ENCODE results near the gene GHR. TPM values are rescaled to one million over a fixed set of nuclear protein-coding genes. Genes with fewer than 3 reads are reported as not detected.

GHR gene
- total and polyA plus RNA-seq, 2 of the 8 experiments (the other 6 are each of a cell fraction or from before 2014, with no cell fraction given) = 0.15 to 0.19 TPM

DNA sequence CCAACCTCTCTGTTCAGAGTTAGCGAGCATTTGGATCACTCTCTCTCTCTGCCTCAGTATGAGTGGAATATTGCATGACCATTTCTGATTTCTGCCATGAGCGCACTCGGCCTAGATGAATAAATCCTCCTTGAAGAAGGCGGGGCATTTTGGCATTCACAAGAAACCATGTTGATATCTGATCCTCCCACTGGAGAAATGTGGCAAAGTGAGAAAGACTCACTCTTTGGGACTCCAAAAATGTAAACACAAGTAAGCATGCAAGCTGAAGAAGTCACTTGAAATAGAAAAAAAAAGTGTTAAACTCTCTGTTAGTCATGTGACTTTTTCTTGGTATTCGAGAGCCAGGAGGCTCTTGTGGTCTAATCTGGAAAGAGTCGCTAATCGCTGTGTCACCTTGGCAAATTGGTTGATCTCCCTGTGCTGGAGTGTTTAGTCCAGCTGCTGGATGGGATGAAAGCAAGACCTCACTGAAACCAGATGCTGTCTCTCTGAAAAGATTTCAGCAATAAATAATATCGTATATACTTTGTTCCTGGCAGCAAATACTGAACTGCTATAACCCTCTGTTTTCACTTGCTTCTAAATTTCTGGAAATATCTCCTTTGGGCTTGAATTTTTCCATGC, 95.5 kb downstream of the GHR start:
- H4K5ac ChIP-seq (ENCODE audit: insufficient read length, low read depth, low read length) = no peak overlapping the region
- H4K91ac ChIP-seq (replicated peaks; ENCODE audit: insufficient read length, low read length) = no peak overlapping the region
- H3K4ac ChIP-seq (replicated peaks; ENCODE audit: insufficient read length, low read depth, low read length) = no peak overlapping the region
- no peak overlapping the region for H4K8ac ChIP-seq (ENCODE audit: extremely low read depth, insufficient read depth, low read length)
- no peak overlapping the region for H2BK120ac ChIP-seq (replicated peaks; ENCODE audit: low read depth, low read length)
- no peaks in the 10 kb centered on the region for H3K79me2 ChIP-seq (ENCODE audit: control insufficient read depth in 1 of 2, insufficient read depth in 2 of 2, low read length in 2 of 2)
- FAIRE-seq (no peak), DNase-seq (ENCODE audit: low read depth in 1 of 2, low spot score in 2 of 2) (no peak)
- ChIA-PET POLR2A (ENCODE audit: partially characterized antibody) (no interaction called here), CTCF (ENCODE audit: partially characterized antibody) (no interaction called here)
- no peak overlapping the region for H2BK12ac ChIP-seq (ENCODE audit: low read depth, low read length)
- no peak overlapping the region for H3K4me2 ChIP-seq (ENCODE audit: insufficient read depth in 1 of 2, low read depth in 2 of 2, low read length in 2 of 2)
- H4K20me1 ChIP-seq (replicated peaks in 1 of 2; ENCODE audit: control insufficient read depth in 1 of 2, insufficient read depth in 2 of 2, low read length in 2 of 2) = no peaks in the 10 kb centered on the region
- no peak overlapping the region for H3K18ac ChIP-seq (ENCODE audit: extremely low read depth, low read length)
- no peaks in the 10 kb centered on the region for H3K79me1 ChIP-seq (ENCODE audit: low read depth, low read length)
- H3K23me2 ChIP-seq (ENCODE audit: low read depth, low read length) = no peaks in the 10 kb centered on the region
- no peak overlapping the region for H2BK20ac ChIP-seq (ENCODE audit: low read length)
- H2AFZ ChIP-seq (ENCODE audit: low read length) = peak overlapping the region; percentile 74; the same call in 1 of the 2 replicates
- TF ChIP-seq GABPA (IDR thresholded peaks at IDR 0.05; ENCODE audit: borderline replicate concordance, insufficient read depth, low read length) = no peak
- TF ChIP-seq CBX5 (IDR thresholded peaks at IDR 0.05; ENCODE audit: low read depth, low read length) = no peak
- no peak overlapping the region for H3K27ac ChIP-seq (ENCODE audit: low read depth, low read length)
- H3K9ac ChIP-seq (replicated peaks in 1 of 4; ENCODE audit: extremely low read depth in 1 of 4, low read depth in 3 of 4, low read length in 3 of 4) = no peak overlapping the region
- no peak overlapping the region for H2BK15ac ChIP-seq (ENCODE audit: low read length)
- no peak overlapping the region for H3K4me3 ChIP-seq (ENCODE audit: extremely low read depth in 1 of 4, insufficient read depth in 2 of 4, low read depth in 3 of 4, low read length in 4 of 4)
- H2BK5ac ChIP-seq (ENCODE audit: low read depth, low read length) = no peak overlapping the region
- WGBS, 2 experiments (ENCODE audit: extremely low coverage in 1 of 2, insufficient coverage in 1 of 2, insufficient read length in 1 of 2, insufficient replicate concordance in 2 of 2, low coverage in 1 of 2, low lambda C conversion rate in 2 of 2, missing lambda C conversion rate in 1 of 2) = 91% methylated on average over 8 of the region's 8 CpGs; no CpG with 5 or more reads in 1 of the 2 experiments
- H3K56ac ChIP-seq (replicated peaks; ENCODE audit: insufficient read length, low read depth, low read length) = no peak overlapping the region
- H3K36me3 ChIP-seq (ENCODE audit: control insufficient read depth in 2 of 4, insufficient read depth in 4 of 4, low read length in 3 of 4) = no peaks in the 10 kb centered on the region
- H2AK5ac ChIP-seq (ENCODE audit: low read depth, low read length) = no peak overlapping the region
- no peaks in the 10 kb centered on the region for H3K9me3 ChIP-seq (ENCODE audit: insufficient read depth in 2 of 2, low read depth in 1 of 2, low read length in 1 of 2)
- no peak overlapping the region for H3K23ac ChIP-seq (ENCODE audit: insufficient read length)
- H3K14ac ChIP-seq (ENCODE audit: insufficient read length) = no peak overlapping the region
- H3K4me1 ChIP-seq (replicated peaks in 1 of 4; ENCODE audit: control insufficient read depth in 3 of 4, insufficient read depth in 4 of 4, low read length in 3 of 4) = no peaks in the 10 kb centered on the region
- H3K27me3 ChIP-seq (replicated peaks in 1 of 4; ENCODE audit: control insufficient read depth in 3 of 4, extremely low read depth in 1 of 4, insufficient read depth in 3 of 4, low read length in 3 of 4) = no peaks in the 10 kb centered on the region

Measured in H1 (cell line).